Neural progenitor cell (in vitro differentiated cells): ENCODE results near the gene PSME4. TPM values are rescaled to one million over a fixed set of nuclear protein-coding genes. Genes with fewer than 3 reads are reported as not detected.

ENCODE experiments used
- DNase-seq: peaks from one replicate; pipeline ENCODE4 v3.0.0-alpha.2; 2016; ENCODE audit warnings: low spot score
- H2AFZ ChIP-seq: fragments of 200-600 bp; sonication (generic); replicated peaks from 2 replicates; pipeline ENCODE4 v1.6.1; 2016; ENCODE audit warnings: antibody characterized with exemption
- H3F3A ChIP-seq: fragments of 200-600 bp; sonication (generic); 2 replicates; pipeline ENCODE4 v1.6.1; 2016; ENCODE audit warnings: antibody characterized with exemption, low read depth
- H3K27ac ChIP-seq: fragments of 200-600 bp; sonication (generic); 2 replicates; pipeline ENCODE4 v1.5.1; 2016; ENCODE audit warnings: mild to moderate bottlenecking
- H3K27me3 ChIP-seq: fragments of 200-600 bp; sonication (generic); 2 replicates; pipeline ENCODE4 v1.6.1; 2016; ENCODE audit warnings: mild to moderate bottlenecking, moderate library complexity
- H3K36me3 ChIP-seq: fragments of 200-600 bp; sonication (generic); 2 replicates; pipeline ENCODE4 v1.5.1; 2016
- H3K4me1 ChIP-seq: fragments of 200-600 bp; sonication (generic); 2 replicates; pipeline ENCODE4 v1.6.1; 2016; ENCODE audit warnings: mixed run types
- H3K4me2 ChIP-seq: fragments of 200-600 bp; sonication (generic); 2 replicates; pipeline ENCODE4 v1.6.1; 2016
- H3K4me3 ChIP-seq: fragments of 200-600 bp; sonication (generic); 2 replicates; pipeline ENCODE4 v1.5.1; 2016
- H3K79me2 ChIP-seq: fragments of 200-600 bp; sonication (generic); 2 replicates; pipeline ENCODE4 v1.6.1; 2016; ENCODE audit warnings: low read depth
- H3K9ac ChIP-seq: fragments of 200-600 bp; sonication (generic); 2 replicates; pipeline ENCODE4 v1.6.1; 2016
- H3K9me3 ChIP-seq: fragments of 200-600 bp; sonication (generic); 2 replicates; pipeline ENCODE4 v1.5.1; 2016; ENCODE audit warnings: low read depth
- H4K20me1 ChIP-seq: fragments of 200-600 bp; sonication (generic); 2 replicates; pipeline ENCODE4 v1.6.1; 2016; ENCODE audit warnings: low read depth
- H3K27ac Mint-ChIP-seq: 3 replicates; pipeline ENCODE4 v1.8.0; 2021; ENCODE audit warnings: mixed read lengths
- H3K27me3 Mint-ChIP-seq: 2 replicates; pipeline ENCODE4 v1.8.0; 2022; ENCODE audit warnings: low read depth, mild to moderate bottlenecking, inconsistent platforms, moderate library complexity, mixed read lengths; ENCODE audit not compliant: insufficient read depth
- H3K36me3 Mint-ChIP-seq: 3 replicates; pipeline ENCODE4 v1.8.0; 2021; ENCODE audit warnings: mixed read lengths
- H3K4me1 Mint-ChIP-seq: 3 replicates; pipeline ENCODE4 v1.8.0; 2021; ENCODE audit warnings: mixed read lengths
- H3K4me3 Mint-ChIP-seq: 3 replicates; pipeline ENCODE4 v1.8.0; 2021; ENCODE audit warnings: mild to moderate bottlenecking, moderate library complexity, mixed read lengths
- H3K9me3 Mint-ChIP-seq: 3 replicates; pipeline ENCODE4 v1.8.0; 2020; ENCODE audit warnings: mixed read lengths
- CTCF ChIP-seq: fragments of 200-600 bp; sonication (generic); IDR thresholded peaks from 2 replicates; pipeline ENCODE4 v1.5.1; 2017; ENCODE audit warnings: antibody characterized with exemption, mild to moderate bottlenecking
- EZH2 ChIP-seq: fragments of 200-600 bp; sonication (generic); IDR thresholded peaks from 2 replicates; pipeline ENCODE4 v1.6.1; 2017; ENCODE audit warnings: antibody characterized with exemption, mild to moderate bottlenecking, moderate library complexity
- EZH2phosphoT487 ChIP-seq: fragments of 200-600 bp; sonication (generic); IDR thresholded peaks from 2 replicates; pipeline ENCODE4 v1.6.1; 2017; ENCODE audit warnings: antibody characterized with exemption
- total RNA-seq: library from RNA; depleted of rRNA; stranded (reverse); fragments of >200 nt; gene quantifications from 2 replicates; pipeline ENCODE4 v1.2.3, GENCODE V29; 2015; ENCODE audit warnings: low replicate concordance

PSME4 gene
- total RNA-seq, 1 donor from 2014 or later: 72.1 TPM

GRCh38 chr2:53949457-53949856 is 21.3 kb downstream of the PSME4 start:
- Mint-ChIP-seq H3K27me3 (no peaks in the 10 kb centered on the region), H3K27ac (no peak overlapping the region)

DNA sequence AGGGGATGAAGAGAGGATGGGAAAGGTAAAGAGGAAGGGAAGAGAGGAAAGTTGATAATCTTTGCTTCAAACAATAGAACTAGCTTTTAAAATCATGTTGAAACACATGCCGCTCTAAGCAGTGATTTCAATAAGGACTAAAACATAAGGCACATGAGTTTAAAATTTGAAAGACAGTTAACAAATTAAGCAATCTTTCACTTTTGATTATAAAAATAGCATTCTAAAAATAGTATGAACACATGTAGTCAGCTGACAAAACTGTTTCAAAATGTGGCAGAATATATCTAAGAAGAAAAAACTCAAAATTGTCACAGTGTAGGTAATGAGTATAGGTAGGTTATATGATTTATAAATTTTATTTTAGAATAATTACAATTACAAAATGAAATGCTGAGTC is 25.3 kb downstream of the PSME4 start:
- Histone ChIP-seq H3K4me2 (no peak overlapping the region), H3K79me2 (peaks cover 22% of the 10 kb centered on the region), H2AFZ (no peak overlapping the region), H3K4me3 (no peak overlapping the region), H3K4me1 (no peaks in the 10 kb centered on the region), H3K27ac (no peak overlapping the region), H3F3A (no peaks in the 10 kb centered on the region), H4K20me1 (peaks cover 9% of the 10 kb centered on the region), H3K9me3 (no peaks in the 10 kb centered on the region), H3K27me3 (no peaks in the 10 kb centered on the region), H3K9ac (no peak overlapping the region), H3K36me3 (peaks cover 12% of the 10 kb centered on the region)
- no peaks in the 10 kb centered on the region for H3K27me3 Mint-ChIP-seq
- no peak overlapping the region for H3K27ac Mint-ChIP-seq
- DNase-seq: no peak
- H3K9me3 Mint-ChIP-seq: no peaks in the 10 kb centered on the region
- H3K4me3 Mint-ChIP-seq: no peak overlapping the region
- TF ChIP-seq EZH2phosphoT487: no peak
- TF ChIP-seq EZH2: no peak
- TF ChIP-seq CTCF: no peak
- H3K4me1 Mint-ChIP-seq: no peaks in the 10 kb centered on the region
- H3K36me3 Mint-ChIP-seq: peaks cover 23% of the 10 kb centered on the region

More at GRCh38 chr2:53949457-53949856, 21.3 kb downstream of the PSME4 start:
- no peak for DNase-seq
- Mint-ChIP-seq H3K4me3 (no peak overlapping the region), H3K36me3 (peaks cover 28% of the 10 kb centered on the region), H3K9me3 (peaks cover 5% of the 10 kb centered on the region), H3K4me1 (no peaks in the 10 kb centered on the region)
- no peaks in the 10 kb centered on the region for H3K9me3 ChIP-seq
- H3K27ac ChIP-seq: no peak overlapping the region
- H3K79me2 ChIP-seq: peaks cover 61% of the 10 kb centered on the region
- no peak overlapping the region for H3K4me2 ChIP-seq
- H3F3A ChIP-seq: peaks cover 10% of the 10 kb centered on the region
- H4K20me1 ChIP-seq: peaks cover 23% of the 10 kb centered on the region
- H2AFZ ChIP-seq: no peak overlapping the region
- H3K4me3 ChIP-seq: no peak overlapping the region
- H3K4me1 ChIP-seq: peaks cover 4% of the 10 kb centered on the region
- H3K36me3 ChIP-seq: peaks cover 12% of the 10 kb centered on the region
- no peak for TF ChIP-seq EZH2
- no peak for TF ChIP-seq CTCF
- TF ChIP-seq EZH2phosphoT487: no peak
- no peak overlapping the region for H3K9ac ChIP-seq
- no peaks in the 10 kb centered on the region for H3K27me3 ChIP-seq

GRCh38 chr2:53944542-53944941 is 26.3 kb downstream of the PSME4 start:
- TF ChIP-seq CTCF (no peak), EZH2phosphoT487 (no peak), EZH2 (no peak)
- Histone ChIP-seq H3K9me3 (no peaks in the 10 kb centered on the region), H3K27ac (no peak overlapping the region), H3K79me2 (peaks cover 22% of the 10 kb centered on the region), H3F3A (peaks cover 3% of the 10 kb centered on the region), H3K4me3 (no peak overlapping the region), H3K27me3 (no peaks in the 10 kb centered on the region), H2AFZ (no peak overlapping the region), H3K4me1 (no peaks in the 10 kb centered on the region), H3K4me2 (no peak overlapping the region), H4K20me1 (peaks cover 4% of the 10 kb centered on the region), H3K9ac (no peak overlapping the region), H3K36me3 (peaks cover 22% of the 10 kb centered on the region)
- no peaks in the 10 kb centered on the region for H3K4me1 Mint-ChIP-seq
- H3K27me3 Mint-ChIP-seq: no peaks in the 10 kb centered on the region
- no peaks in the 10 kb centered on the region for H3K9me3 Mint-ChIP-seq
- H3K27ac Mint-ChIP-seq: no peak overlapping the region
- peaks cover 27% of the 10 kb centered on the region for H3K36me3 Mint-ChIP-seq
- no peak overlapping the region for H3K4me3 Mint-ChIP-seq
- DNase-seq: no peak

- Mint-ChIP-seq H3K9me3 (no peaks in the 10 kb centered on the region), H3K36me3 (peaks cover 22% of the 10 kb centered on the region), H3K27me3 (no peaks in the 10 kb centered on the region), H3K4me3 (no peak overlapping the region), H3K4me1 (no peaks in the 10 kb centered on the region), H3K27ac (no peak overlapping the region)
- Histone ChIP-seq H4K20me1 (peaks cover 4% of the 10 kb centered on the region), H3K4me1 (no peaks in the 10 kb centered on the region), H3K27ac (no peak overlapping the region), H3F3A (peaks cover 3% of the 10 kb centered on the region), H3K36me3 (peaks cover 19% of the 10 kb centered on the region), H3K9ac (no peak overlapping the region), H2AFZ (no peak overlapping the region), H3K4me3 (no peak overlapping the region), H3K79me2 (peaks cover 22% of the 10 kb centered on the region), H3K4me2 (no peak overlapping the region), H3K9me3 (no peaks in the 10 kb centered on the region), H3K27me3 (no peaks in the 10 kb centered on the region)
- TF ChIP-seq EZH2 (no peak), CTCF (no peak), EZH2phosphoT487 (no peak)
- no peak for DNase-seq
Measured at GRCh38 chr2:53942280-53942679, 28.5 kb downstream of the PSME4 start.
